ENCODE data around the gene MEGF6.

The MEGF6 gene

DNA sequence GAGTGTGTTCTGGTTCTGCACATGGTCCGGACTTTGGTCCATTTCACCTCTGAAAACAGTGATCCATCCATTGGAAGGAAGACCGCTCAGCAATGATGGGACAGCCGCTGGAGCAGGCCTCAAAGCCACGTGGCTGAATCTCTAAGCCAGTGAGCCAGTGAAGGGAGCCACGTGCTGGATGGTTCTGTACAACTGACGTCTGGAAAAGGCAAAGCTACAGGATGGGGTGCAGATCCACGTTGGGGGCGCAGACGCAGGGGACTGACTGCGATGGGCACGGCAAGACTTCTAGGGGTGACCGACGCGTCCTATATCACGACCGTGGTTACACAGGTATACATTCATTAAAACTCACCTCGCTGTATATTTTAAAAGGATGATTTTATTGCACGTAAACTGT, 167.0 kb downstream of the MEGF6 start:
- H3K4me3 ChIP-seq (replicated peaks in 1 of 2; ENCODE audit: low read depth in 2 of 2, low read length in 2 of 2): no peak overlapping the region
- DNase-seq (ENCODE audit: low read depth in 2 of 2): no peak
- no peak for TF ChIP-seq CTCF (IDR thresholded peaks at IDR 0.05; ENCODE audit: low read depth, low read length)

DNA sequence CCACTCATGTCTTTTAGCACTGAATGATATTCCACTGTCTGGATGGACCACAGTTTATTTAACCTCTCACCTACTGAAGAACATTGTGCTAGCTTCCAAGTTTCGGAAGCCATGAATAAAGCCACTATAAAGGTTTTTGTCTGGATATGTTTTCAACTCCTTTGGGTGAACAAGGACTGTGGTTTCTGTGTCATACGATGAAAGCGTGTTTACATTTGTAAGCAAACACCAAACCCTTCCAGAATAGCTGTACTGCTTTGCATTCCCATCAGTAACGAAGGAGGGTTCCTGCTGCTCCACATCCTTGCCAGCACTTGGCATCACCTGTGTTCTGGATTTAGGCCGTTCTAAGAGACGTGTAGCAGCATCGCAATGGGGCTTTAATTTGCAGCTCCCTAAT, 167.5 kb downstream of the MEGF6 start:
- DNase-seq (ENCODE audit: low read depth in 2 of 2): no peak
- H3K4me3 ChIP-seq (replicated peaks in 1 of 2; ENCODE audit: low read depth in 2 of 2, low read length in 2 of 2): no peak overlapping the region
- TF ChIP-seq CTCF (IDR thresholded peaks at IDR 0.05; ENCODE audit: low read depth, low read length): no peak

DNA sequence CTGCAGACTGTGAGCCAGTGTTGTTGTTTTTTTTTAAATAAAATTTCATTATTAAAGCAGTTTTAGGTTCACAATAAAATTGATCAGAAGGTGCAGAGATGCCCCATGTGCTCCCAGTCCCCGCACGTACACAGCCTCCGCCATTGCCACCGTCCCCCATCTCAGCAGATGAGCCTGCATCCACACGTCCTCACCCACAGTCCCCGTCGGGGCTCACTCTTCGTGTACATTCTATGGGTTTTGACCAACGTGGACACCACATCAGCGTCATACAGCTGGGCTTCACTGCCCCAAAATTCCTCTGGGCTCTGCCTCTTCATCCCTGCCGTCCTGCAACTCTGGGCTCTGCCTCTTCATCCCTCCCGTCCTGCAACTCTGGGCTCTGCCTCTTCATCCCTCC, 168.4 kb downstream of the MEGF6 start:
- TF ChIP-seq CTCF (IDR thresholded peaks at IDR 0.05; ENCODE audit: low read depth, low read length): no peak
- no peak for DNase-seq (ENCODE audit: low read depth in 2 of 2)
- no peak overlapping the region for H3K4me3 ChIP-seq (replicated peaks in 1 of 2; ENCODE audit: low read depth in 2 of 2, low read length in 2 of 2)

DNA sequence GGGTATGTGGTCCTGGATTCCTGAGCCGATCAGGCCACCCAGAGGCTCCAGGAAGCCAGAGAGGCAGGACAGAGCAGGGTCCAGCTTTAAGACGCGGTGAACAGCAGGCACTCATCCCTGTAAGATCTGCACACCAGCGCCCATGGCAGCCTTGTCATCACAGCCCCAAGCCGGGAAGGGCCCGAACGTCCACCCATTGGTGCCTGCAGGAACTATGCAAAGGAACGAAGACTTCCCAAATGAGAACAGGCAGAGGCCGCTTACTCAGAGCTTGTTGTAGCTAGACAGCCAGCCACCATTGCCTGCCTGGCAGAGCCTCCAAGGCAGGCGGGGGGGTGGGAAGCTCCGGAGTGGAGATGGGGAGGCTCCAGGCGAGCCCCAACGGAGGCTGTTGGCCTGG, 169.0 kb downstream of the MEGF6 start:
- no peak overlapping the region for H3K4me3 ChIP-seq (replicated peaks in 1 of 2; ENCODE audit: low read depth in 2 of 2, low read length in 2 of 2)
- no peak for DNase-seq (ENCODE audit: low read depth in 2 of 2)
- TF ChIP-seq CTCF (IDR thresholded peaks at IDR 0.05; ENCODE audit: low read depth, low read length): no peak

GRCh38 chr1:3441880-3442279, 169.4 kb downstream of the MEGF6 start:
- TF ChIP-seq CTCF (IDR thresholded peaks at IDR 0.05; ENCODE audit: low read depth, low read length): no peak
- no peak overlapping the region for H3K4me3 ChIP-seq (replicated peaks in 1 of 2; ENCODE audit: low read depth in 2 of 2, low read length in 2 of 2)
- DNase-seq (ENCODE audit: low read depth in 2 of 2): no peak

GRCh38 chr1:3441410-3441847, 169.9 kb downstream of the MEGF6 start:
- H3K4me3 ChIP-seq (replicated peaks in 1 of 2; ENCODE audit: low read depth in 2 of 2, low read length in 2 of 2): no peak overlapping the region
- no peak for DNase-seq (ENCODE audit: low read depth in 2 of 2)
- no peak for TF ChIP-seq CTCF (IDR thresholded peaks at IDR 0.05; ENCODE audit: low read depth, low read length)

- DNase-seq (ENCODE audit: low read depth in 2 of 2): no peak
- no peak for TF ChIP-seq CTCF (IDR thresholded peaks at IDR 0.05; ENCODE audit: low read depth, low read length)
- no peak overlapping the region for H3K4me3 ChIP-seq (replicated peaks in 1 of 2; ENCODE audit: low read depth in 2 of 2, low read length in 2 of 2)
Measured at GRCh38 chr1:3440711-3441409, 170.4 kb downstream of the MEGF6 start.
